HS-5 (cell line): ENCODE results near the gene GANC.

ENCODE experiments used
- DNase-seq: peaks from one replicate; pipeline ENCODE4 v3.0.0-alpha.2; 2012; ENCODE audit warnings: low read depth

GANC gene

GRCh38 chr15:42378011-42378410, 105.0 kb downstream of the GANC start:
- no peak for DNase-seq

GRCh38 chr15:42384597-42384996, 111.6 kb downstream of the GANC start:
- no peak for DNase-seq

- no peak for DNase-seq
Measured at GRCh38 chr15:42385206-42385979, 112.4 kb downstream of the GANC start.

GRCh38 chr15:42385980-42386700, 113.1 kb downstream of the GANC start:
- DNase-seq = no peak

GRCh38 chr15:42387603-42388002, 114.6 kb downstream of the GANC start:
- DNase-seq = no peak

GRCh38 chr15:42392309-42393024, 119.5 kb downstream of the GANC start:
- DNase-seq = no peak

DNA sequence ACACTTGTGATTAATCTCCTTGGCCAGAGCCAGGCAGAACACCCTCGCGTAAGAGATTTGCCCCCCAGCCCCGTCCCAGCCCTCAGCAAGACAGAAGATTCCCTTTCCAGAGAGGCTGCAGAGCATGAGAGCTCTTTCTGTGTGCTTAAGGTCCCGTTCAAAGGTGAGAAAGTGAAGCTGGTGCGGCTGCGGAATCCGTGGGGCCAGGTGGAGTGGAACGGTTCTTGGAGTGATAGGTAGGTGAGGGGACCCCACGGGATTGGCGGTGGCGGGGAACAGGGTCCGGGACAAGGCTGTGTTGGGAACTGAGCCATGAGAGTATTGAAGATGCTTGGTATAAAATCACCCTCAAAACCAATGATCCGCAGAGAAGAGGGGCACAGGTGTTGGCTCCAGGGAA, 121.1 kb downstream of the GANC start:
- DNase-seq = no peak

GRCh38 chr15:42395838-42396237, 122.8 kb downstream of the GANC start:
- no peak for DNase-seq

GRCh38 chr15:42401544-42402454, 128.8 kb downstream of the GANC start:
- no peak for DNase-seq

DNA sequence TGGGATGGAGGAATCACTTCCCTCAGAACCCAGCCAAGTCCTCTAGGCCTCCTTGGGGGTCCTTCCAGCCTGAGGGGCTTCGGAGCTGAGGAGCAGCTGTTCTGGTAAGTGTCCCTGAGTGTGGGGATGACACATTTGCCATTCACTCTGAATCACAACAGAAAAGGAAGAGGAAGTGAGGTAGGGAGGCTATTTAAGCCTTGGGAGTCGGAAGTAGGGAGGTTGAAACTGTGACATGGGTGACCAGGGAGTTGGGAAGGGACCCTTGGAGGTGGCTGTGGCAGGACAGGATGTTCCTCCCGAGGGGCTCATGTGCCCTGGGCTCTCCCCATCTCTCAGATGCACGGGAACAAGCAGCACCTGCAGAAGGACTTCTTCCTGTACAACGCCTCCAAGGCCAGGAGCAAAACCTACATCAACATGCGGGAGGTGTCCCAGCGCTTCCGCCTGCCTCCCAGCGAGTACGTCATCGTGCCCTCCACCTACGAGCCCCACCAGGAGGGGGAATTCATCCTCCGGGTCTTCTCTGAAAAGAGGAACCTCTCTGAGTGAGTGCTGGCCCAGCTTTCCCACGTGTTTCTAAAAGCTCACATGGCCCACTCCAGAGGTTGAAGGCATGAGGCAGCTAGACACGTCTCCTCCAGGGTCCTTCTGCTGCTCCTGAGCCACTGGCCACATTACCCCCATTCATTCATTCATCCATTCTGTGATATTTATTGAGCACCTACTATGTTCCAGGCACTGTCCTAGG, 129.6 kb downstream of the GANC start:
- no peak for DNase-seq

GRCh38 chr15:42403389-42403788, 130.4 kb downstream of the GANC start:
- DNase-seq = no peak

DNA sequence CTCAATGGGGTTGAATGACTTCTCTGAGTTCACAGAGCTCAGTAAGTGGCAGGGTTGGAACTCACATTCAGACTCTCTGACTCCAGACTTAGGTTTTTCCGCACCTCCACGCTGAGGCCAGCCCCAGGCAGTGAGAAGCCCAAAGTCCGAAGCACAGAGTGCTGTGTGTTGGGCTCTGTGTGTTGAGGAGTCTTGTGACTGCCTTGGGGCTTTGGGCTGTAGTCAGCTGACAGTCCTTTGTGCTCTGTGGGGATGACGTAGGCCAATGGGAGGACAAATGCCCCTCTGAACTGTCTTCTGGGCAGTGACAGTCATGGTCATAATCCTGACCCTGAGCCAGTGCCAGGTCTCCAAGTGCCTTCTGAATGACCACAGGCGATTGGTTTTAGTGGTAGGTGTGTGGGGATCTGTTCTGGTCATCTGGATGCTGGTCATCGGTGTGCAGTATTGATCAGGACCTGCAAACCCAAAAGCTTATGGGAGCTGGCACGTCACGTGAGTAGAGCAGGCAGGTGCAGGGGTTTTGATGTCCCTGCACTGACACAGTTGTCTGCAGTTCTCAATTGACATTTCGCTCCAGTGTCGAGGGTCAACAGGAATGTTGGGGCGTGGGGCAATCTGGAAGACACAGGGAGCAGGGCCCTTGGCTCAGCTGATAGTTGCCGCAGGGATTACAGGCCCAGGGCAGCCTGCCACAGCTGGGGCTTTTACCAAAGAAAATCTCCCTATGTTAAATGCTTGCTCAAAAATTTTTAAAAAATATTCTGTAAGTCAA, 131.6 kb downstream of the GANC start:
- no peak for DNase-seq

- no peak for DNase-seq
Measured at GRCh38 chr15:42405863-42406482, 133.0 kb downstream of the GANC start.
